ENCODE data around the gene MZF1.

The MZF1 gene

GRCh38 chr19:58548859-58549663 is 24.1 kb downstream of the MZF1 start:
- in situ Hi-C loops (cut with MboI; ENCODE audit: low pct_unique_long_range_greater_than_20kb, low sequenced_read_pairs, unreplicated experiment), result no loop called here
- no peak for DNase-seq (ENCODE audit: low spot score)
- no peak for TF ChIP-seq CTCF (IDR thresholded peaks at IDR 0.05; ENCODE audit: extremely low read depth, insufficient read depth, missing control alignments)

GRCh38 chr19:58547323-58548312 is 25.5 kb downstream of the MZF1 start:
- in situ Hi-C loops (cut with MboI; ENCODE audit: low pct_unique_long_range_greater_than_20kb, low sequenced_read_pairs, unreplicated experiment), result no loop called here
- no peak for TF ChIP-seq CTCF (IDR thresholded peaks at IDR 0.05; ENCODE audit: extremely low read depth, insufficient read depth, missing control alignments)
- DNase-seq (ENCODE audit: low spot score), result no peak

GRCh38 chr19:58546019-58546530 is 27.1 kb downstream of the MZF1 start:
- DNase-seq (ENCODE audit: low spot score), result no peak
- TF ChIP-seq CTCF (IDR thresholded peaks at IDR 0.05; ENCODE audit: extremely low read depth, insufficient read depth, missing control alignments), result no peak
- in situ Hi-C loops (cut with MboI; ENCODE audit: low pct_unique_long_range_greater_than_20kb, low sequenced_read_pairs, unreplicated experiment), result no loop called here

- no peak for DNase-seq (ENCODE audit: low spot score)
- TF ChIP-seq CTCF (IDR thresholded peaks at IDR 0.05; ENCODE audit: extremely low read depth, insufficient read depth, missing control alignments), result no peak
- in situ Hi-C loops (cut with MboI; ENCODE audit: low pct_unique_long_range_greater_than_20kb, low sequenced_read_pairs, unreplicated experiment), result no loop called here
Measured at GRCh38 chr19:58545286-58546018, 27.7 kb downstream of the MZF1 start.

GRCh38 chr19:58544591-58545285 is 28.4 kb downstream of the MZF1 start:
- DNase-seq (ENCODE audit: low spot score), result peak; percentile 97
- no peak for TF ChIP-seq CTCF (IDR thresholded peaks at IDR 0.05; ENCODE audit: extremely low read depth, insufficient read depth, missing control alignments)
- in situ Hi-C loops (cut with MboI; ENCODE audit: low pct_unique_long_range_greater_than_20kb, low sequenced_read_pairs, unreplicated experiment), result no loop called here
